Mucosa of stomach (tissue), 1 donor: ENCODE measurements around the gene RUBCNL.

Source experiments
- H3K27me3 ChIP-seq: one replicate; pipeline ENCODE4 v1.7.0; 2013; ENCODE audit warnings: mild to moderate bottlenecking, low read length; ENCODE audit not compliant: control insufficient read depth, insufficient read depth
- H3K36me3 ChIP-seq: one replicate; pipeline ENCODE4 v1.7.0; 2013; ENCODE audit warnings: low read length; ENCODE audit not compliant: control insufficient read depth, insufficient read depth
- H3K4me1 ChIP-seq: one replicate; pipeline ENCODE4 v1.7.0; 2013; ENCODE audit warnings: mild to moderate bottlenecking, low read length; ENCODE audit not compliant: control insufficient read depth, insufficient read depth
- H3K4me3 ChIP-seq: one replicate; pipeline ENCODE4 v1.7.0; 2013; ENCODE audit warnings: low read length
- H3K9ac ChIP-seq: one replicate; pipeline ENCODE4 v1.7.0; 2013; ENCODE audit warnings: mild to moderate bottlenecking, low read length, moderate library complexity
- H3K9me3 ChIP-seq: one replicate; pipeline ENCODE4 v1.7.0; 2013; ENCODE audit warnings: mild to moderate bottlenecking, low read length, moderate library complexity; ENCODE audit not compliant: control insufficient read depth
- donor health status: Pancreatic carcinoma.

RUBCNL gene

GRCh38 chr13:46369506-46370277, 17.4 kb downstream of the RUBCNL start:
- Histone ChIP-seq H3K36me3 (no peaks in the 10 kb centered on the region), H3K27me3 (no peaks in the 10 kb centered on the region), H3K4me1 (no peaks in the 10 kb centered on the region), H3K9me3 (no peaks in the 10 kb centered on the region), H3K9ac (no peak overlapping the region), H3K4me3 (no peak overlapping the region)

- no peak overlapping the region for H3K4me3 ChIP-seq
- H3K36me3 ChIP-seq, result no peaks in the 10 kb centered on the region
- H3K9ac ChIP-seq, result no peak overlapping the region
- H3K4me1 ChIP-seq, result no peaks in the 10 kb centered on the region
- no peaks in the 10 kb centered on the region for H3K27me3 ChIP-seq
- no peaks in the 10 kb centered on the region for H3K9me3 ChIP-seq
These were observed 19.3 kb downstream of the RUBCNL start for GRCh38 chr13:46367617-46368327.

- no peak overlapping the region for H3K9ac ChIP-seq
- H3K4me3 ChIP-seq, result no peak overlapping the region
- H3K4me1 ChIP-seq, result no peaks in the 10 kb centered on the region
- H3K27me3 ChIP-seq, result no peaks in the 10 kb centered on the region
- no peaks in the 10 kb centered on the region for H3K36me3 ChIP-seq
- H3K9me3 ChIP-seq, result no peaks in the 10 kb centered on the region
These were observed 25.6 kb downstream of the RUBCNL start for GRCh38 chr13:46361276-46361934.

GRCh38 chr13:46360604-46361003, 26.4 kb downstream of the RUBCNL start:
- H3K27me3 ChIP-seq, result no peaks in the 10 kb centered on the region
- no peak overlapping the region for H3K4me3 ChIP-seq
- H3K9me3 ChIP-seq, result no peaks in the 10 kb centered on the region
- H3K4me1 ChIP-seq, result no peaks in the 10 kb centered on the region
- H3K9ac ChIP-seq, result no peak overlapping the region
- H3K36me3 ChIP-seq, result no peaks in the 10 kb centered on the region

GRCh38 chr13:46359714-46360113, 27.3 kb downstream of the RUBCNL start:
- no peak overlapping the region for H3K4me3 ChIP-seq
- no peaks in the 10 kb centered on the region for H3K9me3 ChIP-seq
- H3K9ac ChIP-seq, result no peak overlapping the region
- no peaks in the 10 kb centered on the region for H3K4me1 ChIP-seq
- no peaks in the 10 kb centered on the region for H3K36me3 ChIP-seq
- no peaks in the 10 kb centered on the region for H3K27me3 ChIP-seq

DNA sequence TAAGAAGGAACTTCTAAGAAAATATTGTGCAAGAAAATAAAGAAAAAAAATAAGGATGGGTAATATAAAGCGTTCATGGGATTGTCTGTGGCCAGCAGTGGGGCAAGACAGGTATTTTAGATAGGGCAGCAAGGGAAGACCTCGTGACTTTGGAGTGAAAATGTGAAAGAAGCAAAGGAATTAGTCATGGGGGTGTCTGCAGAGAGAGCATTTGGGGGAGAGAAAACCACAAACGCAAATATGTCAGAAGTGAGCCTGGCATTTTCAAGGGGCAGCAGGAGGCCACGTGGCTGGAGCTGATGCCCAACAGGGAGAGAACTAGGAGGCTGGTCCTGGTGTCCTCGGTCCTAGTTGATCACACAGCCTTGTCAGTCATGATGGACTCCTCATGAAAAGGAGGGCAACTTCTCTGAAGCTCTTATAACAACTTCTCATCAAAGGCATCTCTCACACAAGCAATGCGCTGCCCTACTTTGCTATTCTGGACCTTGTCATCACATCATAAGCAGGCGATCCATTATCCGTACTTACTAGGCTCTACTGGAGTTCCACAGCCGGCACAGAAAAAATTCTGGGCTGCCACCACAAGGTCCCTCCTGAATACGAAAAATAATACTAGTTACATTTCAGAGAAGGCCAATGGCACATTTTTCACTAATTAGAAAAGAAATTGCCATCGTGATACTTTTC, 31.0 kb downstream of the RUBCNL start:
- H3K9me3 ChIP-seq, result no peaks in the 10 kb centered on the region
- no peak overlapping the region for H3K4me3 ChIP-seq
- H3K9ac ChIP-seq, result no peak overlapping the region
- no peaks in the 10 kb centered on the region for H3K36me3 ChIP-seq
- H3K27me3 ChIP-seq, result no peaks in the 10 kb centered on the region
- no peaks in the 10 kb centered on the region for H3K4me1 ChIP-seq

- Histone ChIP-seq H3K9me3 (no peaks in the 10 kb centered on the region), H3K4me3 (no peak overlapping the region), H3K4me1 (no peaks in the 10 kb centered on the region), H3K36me3 (no peaks in the 10 kb centered on the region), H3K9ac (no peak overlapping the region), H3K27me3 (no peaks in the 10 kb centered on the region)
These were observed 32.0 kb downstream of the RUBCNL start for GRCh38 chr13:46355088-46355468.

DNA sequence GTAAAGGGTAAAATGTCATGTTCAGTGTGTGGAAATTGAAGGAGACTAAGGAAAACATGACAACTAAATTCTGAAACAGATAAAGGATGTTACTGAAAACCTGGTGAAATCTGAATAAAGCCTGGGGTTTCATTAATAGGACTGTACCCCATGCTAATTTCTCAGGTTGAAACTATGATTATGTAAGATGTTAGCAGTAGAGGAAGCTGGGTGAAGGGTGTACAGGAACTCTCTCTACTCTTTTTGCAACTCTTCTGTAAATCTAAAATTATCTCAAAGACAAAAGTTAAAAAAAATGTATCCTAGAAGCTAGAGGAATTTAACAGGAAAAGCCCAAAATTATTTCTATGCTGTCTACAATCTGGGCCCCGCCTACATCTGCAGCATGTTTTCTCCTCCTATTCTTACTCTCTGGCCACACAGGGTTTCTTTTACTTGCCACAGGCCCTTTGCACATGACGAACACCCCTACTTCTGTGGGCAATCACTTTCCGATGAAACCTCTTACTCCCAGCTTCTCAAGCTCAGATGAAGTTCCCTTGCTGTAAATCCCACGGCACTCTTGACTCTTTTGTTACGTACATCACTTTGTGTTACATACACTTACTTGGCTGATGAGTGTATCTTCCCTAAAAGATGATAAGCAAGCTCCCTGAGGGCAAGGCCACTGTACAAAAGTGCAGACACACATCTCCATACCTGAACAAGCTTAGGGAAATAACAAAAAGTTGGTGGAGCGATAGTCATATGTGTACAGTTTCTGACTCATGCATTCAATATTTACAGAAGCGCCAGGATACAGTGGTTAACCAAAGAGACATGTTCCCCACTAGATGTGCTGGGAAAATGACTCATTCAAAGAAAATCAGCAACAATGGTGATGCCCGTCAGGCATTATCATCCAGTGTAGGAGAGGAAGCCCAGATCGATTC, 32.6 kb downstream of the RUBCNL start:
- no peaks in the 10 kb centered on the region for H3K4me1 ChIP-seq
- no peaks in the 10 kb centered on the region for H3K27me3 ChIP-seq
- H3K9me3 ChIP-seq, result no peaks in the 10 kb centered on the region
- H3K4me3 ChIP-seq, result no peak overlapping the region
- H3K36me3 ChIP-seq, result no peaks in the 10 kb centered on the region
- no peak overlapping the region for H3K9ac ChIP-seq

DNA sequence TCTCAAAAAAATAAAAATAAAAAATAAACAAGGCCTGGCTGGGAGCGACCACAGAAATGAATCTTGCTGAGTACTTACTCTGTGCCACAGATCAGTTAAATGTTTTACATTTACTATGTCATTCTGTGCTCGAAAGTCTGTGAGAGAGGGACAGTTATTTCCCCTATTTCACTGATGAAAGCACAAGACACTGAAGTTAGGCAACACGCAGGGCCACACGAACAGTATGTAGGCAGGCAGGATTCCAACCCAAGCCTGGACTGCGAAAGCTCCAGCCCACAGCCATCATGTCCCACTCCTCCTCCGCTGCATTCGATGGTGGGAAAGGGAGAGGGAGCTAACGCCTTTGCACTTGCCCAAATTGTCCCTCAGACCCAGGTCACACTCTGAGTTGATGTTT, 34.2 kb downstream of the RUBCNL start:
- no peaks in the 10 kb centered on the region for H3K27me3 ChIP-seq
- H3K4me1 ChIP-seq, result no peaks in the 10 kb centered on the region
- H3K9me3 ChIP-seq, result no peaks in the 10 kb centered on the region
- H3K9ac ChIP-seq, result no peak overlapping the region
- no peaks in the 10 kb centered on the region for H3K36me3 ChIP-seq
- no peak overlapping the region for H3K4me3 ChIP-seq

- H3K9me3 ChIP-seq, result no peaks in the 10 kb centered on the region
- no peak overlapping the region for H3K4me3 ChIP-seq
- H3K4me1 ChIP-seq, result no peaks in the 10 kb centered on the region
- no peaks in the 10 kb centered on the region for H3K36me3 ChIP-seq
- H3K9ac ChIP-seq, result no peak overlapping the region
- H3K27me3 ChIP-seq, result no peaks in the 10 kb centered on the region
These were observed 37.0 kb downstream of the RUBCNL start for GRCh38 chr13:46350003-46350402.

- Histone ChIP-seq H3K36me3 (no peaks in the 10 kb centered on the region), H3K4me1 (no peaks in the 10 kb centered on the region), H3K27me3 (no peaks in the 10 kb centered on the region), H3K9ac (no peak overlapping the region), H3K4me3 (no peak overlapping the region), H3K9me3 (no peaks in the 10 kb centered on the region)
These were observed 38.1 kb downstream of the RUBCNL start for GRCh38 chr13:46348961-46349360.
